ENCODE measurements around the gene TRIO. TPM values are rescaled to one million over a fixed set of nuclear protein-coding genes. Genes with fewer than 3 reads are reported as not detected.

TRIO gene
- total RNA-seq, 1 donor from 2014 or later: 148 TPM

DNA sequence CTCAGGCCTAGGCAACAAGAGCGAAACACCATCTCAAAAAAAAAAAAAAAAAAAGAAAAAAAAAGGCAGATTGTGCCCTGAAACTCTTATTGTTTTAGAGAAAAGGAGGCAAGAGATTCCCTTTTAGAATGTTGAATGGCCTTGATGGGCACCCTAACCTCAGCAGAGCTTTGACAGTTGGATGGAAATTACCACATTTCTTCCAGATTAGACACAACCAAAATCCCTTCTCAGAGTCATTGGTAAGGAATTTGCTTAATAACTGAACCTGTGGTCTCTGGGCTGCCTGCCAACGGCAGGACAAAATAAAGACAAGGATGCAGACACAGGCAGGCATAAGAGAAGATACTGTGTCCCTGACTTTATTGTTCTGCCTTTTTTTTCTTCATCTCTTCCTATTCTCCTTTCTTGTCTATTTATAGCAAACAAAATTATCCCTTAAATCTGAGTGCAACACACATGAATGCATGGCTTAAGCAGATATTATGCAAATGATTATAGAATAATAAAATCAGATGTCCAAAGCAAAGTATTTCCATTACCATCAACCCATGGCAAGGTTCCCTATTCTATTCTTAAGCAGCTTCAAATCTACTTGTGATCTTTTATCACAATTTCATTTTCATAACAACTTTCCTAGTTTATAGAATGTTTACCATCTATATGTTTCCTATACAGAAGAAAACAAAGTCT, 37.3 kb upstream of the TRIO start:
- H3K36me3 ChIP-seq: no peaks in the 10 kb centered on the region
- TF ChIP-seq, protein P1, sequence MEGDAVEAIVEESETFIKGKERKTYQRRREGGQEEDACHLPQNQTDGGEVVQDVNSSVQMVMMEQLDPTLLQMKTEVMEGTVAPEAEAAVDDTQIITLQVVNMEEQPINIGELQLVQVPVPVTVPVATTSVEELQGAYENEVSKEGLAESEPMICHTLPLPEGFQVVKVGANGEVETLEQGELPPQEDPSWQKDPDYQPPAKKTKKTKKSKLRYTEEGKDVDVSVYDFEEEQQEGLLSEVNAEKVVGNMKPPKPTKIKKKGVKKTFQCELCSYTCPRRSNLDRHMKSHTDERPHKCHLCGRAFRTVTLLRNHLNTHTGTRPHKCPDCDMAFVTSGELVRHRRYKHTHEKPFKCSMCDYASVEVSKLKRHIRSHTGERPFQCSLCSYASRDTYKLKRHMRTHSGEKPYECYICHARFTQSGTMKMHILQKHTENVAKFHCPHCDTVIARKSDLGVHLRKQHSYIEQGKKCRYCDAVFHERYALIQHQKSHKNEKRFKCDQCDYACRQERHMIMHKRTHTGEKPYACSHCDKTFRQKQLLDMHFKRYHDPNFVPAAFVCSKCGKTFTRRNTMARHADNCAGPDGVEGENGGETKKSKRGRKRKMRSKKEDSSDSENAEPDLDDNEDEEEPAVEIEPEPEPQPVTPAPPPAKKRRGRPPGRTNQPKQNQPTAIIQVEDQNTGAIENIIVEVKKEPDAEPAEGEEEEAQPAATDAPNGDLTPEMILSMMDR (IDR thresholded peaks at IDR 0.05): no peak
- H3K4me1 ChIP-seq: peaks cover 25% of the 10 kb centered on the region
- H3K27ac ChIP-seq: no peak overlapping the region
- intact Hi-C loops (cut with DNase I): loop anchor here (10.0 kb wide), 1 partner anchor 169 kb away; no protein-coding TSS in a partner anchor
- H3K9me3 ChIP-seq: no peaks in the 10 kb centered on the region
- DNase-seq (no peak), ATAC-seq (no peak)
- no peaks in the 10 kb centered on the region for H3K27me3 ChIP-seq (ENCODE audit: low read depth)
- H3K4me3 ChIP-seq: no peak overlapping the region

DNA sequence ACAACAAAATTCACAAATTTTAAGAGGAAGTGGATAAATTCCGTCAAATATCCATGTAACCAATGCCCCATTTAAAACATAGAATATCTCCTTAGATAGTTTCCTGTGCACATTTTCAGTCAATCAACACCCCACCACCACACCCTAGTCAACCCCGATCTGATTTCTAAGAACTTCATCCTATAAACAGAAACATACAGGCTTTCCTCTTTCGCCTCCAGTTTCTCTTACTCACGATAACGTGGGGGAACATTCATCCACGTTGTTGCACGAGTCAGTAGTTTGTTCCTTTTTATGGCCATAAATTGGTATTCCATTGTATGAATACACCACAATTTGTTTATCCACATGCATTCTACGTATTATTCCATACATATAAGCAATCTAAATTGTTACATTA, 35.6 kb upstream of the TRIO start:
- Histone ChIP-seq H3K27me3 (ENCODE audit: low read depth) (no peaks in the 10 kb centered on the region), H3K27ac (no peak overlapping the region), H3K4me3 (no peak overlapping the region), H3K9me3 (no peaks in the 10 kb centered on the region), H3K4me1 (peaks cover 25% of the 10 kb centered on the region), H3K36me3 (no peaks in the 10 kb centered on the region)
- intact Hi-C loops (cut with DNase I): loop anchor here (10.0 kb wide), 1 partner anchor 167 kb away; no protein-coding TSS in a partner anchor
- TF ChIP-seq, protein P1 (IDR thresholded peaks at IDR 0.05): no peak
- DNase-seq (no peak), ATAC-seq (no peak)

- H3K36me3 ChIP-seq: no peaks in the 10 kb centered on the region
- H3K27ac ChIP-seq: no peak overlapping the region
- peak overlapping the region; percentile 34 for H3K4me3 ChIP-seq
- peak; percentile 92 to 95 for ATAC-seq
- DNase-seq: peak; percentile 59
- intact Hi-C loops (cut with DNase I): loop anchor here (10.0 kb wide), 1 partner anchor 166 kb away; no protein-coding TSS in a partner anchor
- no peaks in the 10 kb centered on the region for H3K9me3 ChIP-seq
- H3K4me1 ChIP-seq: peaks cover 25% of the 10 kb centered on the region
- H3K27me3 ChIP-seq (ENCODE audit: low read depth): no peaks in the 10 kb centered on the region
- TF ChIP-seq, protein P1 (IDR thresholded peaks at IDR 0.05): peak; percentile 74
Measured at GRCh38 chr5:14108170-14108996, 34.8 kb upstream of the TRIO start.

GRCh38 chr5:14109041-14109747, 33.9 kb upstream of the TRIO start:
- TF ChIP-seq, protein P1 (IDR thresholded peaks at IDR 0.05): no peak
- no peak for DNase-seq
- ATAC-seq: peak in 1 of 2 donors; percentile 54
- no peak overlapping the region for H3K27ac ChIP-seq
- H3K4me1 ChIP-seq: peaks cover 25% of the 10 kb centered on the region
- intact Hi-C loops (cut with DNase I): loop anchor here (10.0 kb wide), 1 partner anchor 166 kb away; no protein-coding TSS in a partner anchor
- H3K9me3 ChIP-seq: no peaks in the 10 kb centered on the region
- H3K36me3 ChIP-seq: no peaks in the 10 kb centered on the region
- H3K27me3 ChIP-seq (ENCODE audit: low read depth): no peaks in the 10 kb centered on the region
- no peak overlapping the region for H3K4me3 ChIP-seq

GRCh38 chr5:14109771-14110170, 33.4 kb upstream of the TRIO start:
- ATAC-seq (peak in 1 of 2 donors; percentile 23), DNase-seq (no peak)
- Histone ChIP-seq H3K36me3 (no peaks in the 10 kb centered on the region), H3K4me3 (no peak overlapping the region), H3K4me1 (peaks cover 25% of the 10 kb centered on the region), H3K27ac (no peak overlapping the region), H3K9me3 (no peaks in the 10 kb centered on the region), H3K27me3 (ENCODE audit: low read depth) (no peaks in the 10 kb centered on the region)
- intact Hi-C loops (cut with DNase I): loop anchor here (10.0 kb wide), 1 partner anchor 165 kb away; no protein-coding TSS in a partner anchor
- TF ChIP-seq, protein P1 (IDR thresholded peaks at IDR 0.05): no peak
